GM21526 (cell line): ENCODE results near the gene ITGB3.

Experiments used
- ATAC-seq: cut with Tn5 transposase; IDR thresholded peaks from one replicate; pipeline ENCODE4 v1.9.1; 2021; ENCODE audit warnings: moderate library complexity; ENCODE audit not compliant: unreplicated experiment, low FRiP score

The ITGB3 gene

GRCh38 chr17:47324224-47325020, 70.8 kb downstream of the ITGB3 start:
- peak; percentile 28 for ATAC-seq

GRCh38 chr17:47325176-47325575, 71.5 kb downstream of the ITGB3 start:
- no peak for ATAC-seq

GRCh38 chr17:47330548-47330947, 76.9 kb downstream of the ITGB3 start:
- no peak for ATAC-seq

GRCh38 chr17:47332287-47332686, 78.7 kb downstream of the ITGB3 start:
- ATAC-seq: no peak

- no peak for ATAC-seq
Observed at GRCh38 chr17:47335101-47335936, 81.7 kb downstream of the ITGB3 start.

- no peak for ATAC-seq
Observed at GRCh38 chr17:47338026-47338425, 84.4 kb downstream of the ITGB3 start.

GRCh38 chr17:47352848-47353247, 99.2 kb downstream of the ITGB3 start:
- ATAC-seq: no peak

- no peak for ATAC-seq
Observed at GRCh38 chr17:47358652-47359051, 105.0 kb downstream of the ITGB3 start.
